COLO668 (cell line): ENCODE results near the gene VAMP1.

Experiments
- DNase-seq: peaks from one replicate; lab custom pipeline; 2025; ENCODE audit not compliant: unreplicated experiment; lab: John Stamatoyannopoulos, UW

VAMP1 gene

DNA sequence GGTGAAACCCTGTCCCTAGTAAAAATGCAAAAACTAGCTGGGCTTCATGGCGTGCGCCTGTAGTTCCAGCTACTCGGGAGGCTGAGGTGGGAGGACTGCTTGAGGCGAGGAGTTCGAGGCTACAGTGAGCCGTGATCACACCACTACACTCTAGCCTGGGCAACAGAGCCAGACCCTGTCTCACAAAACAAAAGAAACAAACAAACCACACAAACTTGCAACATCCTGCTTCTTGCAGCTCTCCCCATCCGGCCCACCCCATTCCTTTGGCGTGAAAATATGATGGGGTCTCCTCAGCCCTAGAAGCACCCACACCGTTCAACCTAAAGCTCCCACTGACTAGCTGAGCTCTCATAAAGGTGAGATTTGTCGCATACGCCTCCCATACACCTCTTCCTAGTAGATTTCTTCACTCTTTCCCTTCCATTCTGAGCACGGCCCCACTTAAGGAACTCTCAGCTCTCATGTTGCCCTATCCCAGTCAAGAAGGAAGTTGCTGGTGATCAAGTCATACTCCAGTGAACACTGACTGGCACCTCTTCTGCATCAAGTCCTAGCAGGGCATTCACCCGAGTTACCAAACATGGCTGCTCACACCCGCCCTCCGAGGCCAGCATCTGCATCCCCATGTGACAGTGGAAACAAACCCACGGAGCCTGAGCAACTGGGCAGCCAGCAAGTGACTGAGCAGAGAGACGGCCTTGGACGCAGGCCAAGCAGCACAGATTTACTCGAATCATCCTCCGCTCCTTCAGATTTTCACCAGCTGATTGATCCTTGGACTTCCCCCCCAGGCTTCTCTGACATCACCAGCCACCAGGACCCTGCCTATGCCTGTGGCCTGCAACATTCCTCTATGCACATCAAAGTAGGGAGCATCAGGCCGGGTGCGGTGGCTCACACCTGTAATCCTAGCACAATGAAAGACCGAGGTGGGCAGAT lies 44.6 kb downstream of the VAMP1 start:
- DNase-seq, result no peak

DNA sequence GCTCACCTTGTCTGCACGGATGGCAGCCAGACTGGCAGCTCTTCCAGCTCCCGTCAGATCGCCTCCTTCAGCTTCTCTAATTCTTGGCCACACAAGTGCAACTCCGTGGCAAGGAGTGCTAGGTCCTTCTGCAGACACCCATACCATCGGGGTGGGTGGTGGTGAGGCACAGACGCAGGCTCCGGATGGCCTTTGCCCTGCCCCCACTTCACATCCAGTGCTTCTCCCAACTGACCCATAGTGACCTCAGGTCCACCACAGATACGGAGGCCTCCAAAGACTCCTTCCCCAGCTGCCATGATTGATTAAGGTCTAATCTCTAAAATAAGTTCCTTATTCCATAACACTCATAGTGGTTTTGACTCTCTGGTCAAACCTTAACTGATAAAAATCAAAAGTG lies 45.6 kb downstream of the VAMP1 start:
- DNase-seq, result no peak

DNA sequence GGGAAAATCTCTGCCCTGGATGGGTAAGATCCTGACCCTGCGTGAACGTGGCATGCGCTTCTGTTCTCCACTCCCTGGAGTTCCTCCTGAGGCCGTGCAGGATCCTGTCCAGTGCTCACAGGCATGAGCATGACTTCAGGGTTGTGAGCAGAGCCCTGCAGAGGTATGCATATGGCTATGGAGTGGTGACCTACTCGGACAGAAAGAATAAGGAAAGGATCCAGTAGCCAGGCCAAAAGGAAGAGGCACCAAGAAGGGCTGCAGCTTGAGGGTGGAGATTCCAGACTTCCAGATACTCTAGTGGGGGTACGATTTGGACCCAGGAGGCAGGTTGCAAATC lies 46.5 kb downstream of the VAMP1 start:
- no peak for DNase-seq

DNA sequence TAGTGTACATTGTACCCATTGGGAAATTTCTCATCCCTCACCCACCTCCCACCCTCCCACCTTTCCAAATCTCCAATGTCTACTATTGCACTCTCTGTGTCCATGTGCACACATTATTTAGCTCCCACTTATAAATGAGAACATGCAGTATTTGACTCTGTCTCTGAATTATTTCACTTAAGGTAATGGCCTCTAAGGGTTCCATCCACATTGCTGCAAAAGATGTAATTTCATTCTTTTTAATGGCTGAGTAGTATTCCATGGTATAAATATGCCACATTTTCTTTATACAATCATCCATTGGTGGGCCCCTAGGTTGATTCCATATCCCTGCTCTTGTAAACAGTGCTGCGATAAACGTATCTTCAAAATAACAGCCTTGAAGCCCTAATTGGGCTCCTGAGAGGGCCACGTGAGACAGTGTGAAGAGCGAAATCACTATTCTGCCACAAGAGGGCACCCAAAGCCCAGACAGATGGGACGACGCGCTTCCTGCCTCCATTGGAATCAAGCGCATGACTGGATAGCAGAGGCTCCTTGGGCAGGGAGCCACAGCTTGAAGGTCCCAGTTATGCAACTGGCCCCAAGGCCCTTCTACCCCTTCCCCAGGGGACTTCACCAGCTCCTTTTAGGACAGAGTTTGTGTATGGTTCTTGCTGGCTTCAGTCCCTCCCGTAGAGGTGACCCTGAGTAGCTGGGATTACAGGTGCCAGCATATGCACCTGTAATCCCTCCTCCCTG lies 47.0 kb downstream of the VAMP1 start:
- peak; percentile 69 for DNase-seq

DNA sequence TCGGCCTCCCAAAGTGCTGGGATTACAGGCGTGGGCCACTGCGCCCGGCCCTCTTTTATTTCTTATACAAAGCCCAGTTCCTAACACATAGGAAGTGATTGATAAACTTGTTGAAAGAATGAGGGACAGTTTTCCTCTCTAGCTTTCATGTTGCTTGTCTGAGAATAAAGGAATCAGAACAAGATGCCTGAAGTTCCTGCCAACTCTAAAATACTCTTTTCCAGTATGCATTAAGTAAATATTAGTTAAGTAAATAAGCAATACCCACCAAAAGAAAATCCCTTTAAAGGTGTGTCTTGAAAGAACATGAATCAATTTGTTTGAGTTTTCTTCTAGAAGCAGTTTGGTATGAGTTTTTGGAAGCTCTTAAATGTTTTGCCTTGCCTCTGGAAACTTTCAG lies 50.1 kb downstream of the VAMP1 start:
- no peak for DNase-seq

DNA sequence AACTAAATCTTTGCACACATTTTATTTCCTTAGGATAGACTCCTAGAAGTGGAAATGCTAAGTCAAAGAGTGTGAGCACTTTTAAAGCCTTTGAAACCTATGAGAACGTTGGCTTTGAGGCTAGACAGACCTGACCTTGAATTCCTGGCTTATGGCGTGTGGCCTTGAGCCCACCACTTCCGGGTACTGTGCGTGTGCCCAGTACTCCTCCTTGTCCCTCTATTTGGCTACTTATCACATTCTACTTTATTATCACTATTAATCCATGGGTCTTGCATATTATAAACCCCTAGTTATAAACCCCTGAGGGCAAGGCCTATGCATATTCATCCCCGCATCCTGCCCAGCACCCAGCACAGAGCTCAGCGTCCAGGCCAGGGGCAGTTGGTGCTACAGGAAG lies 51.7 kb downstream of the VAMP1 start:
- no peak for DNase-seq

DNA sequence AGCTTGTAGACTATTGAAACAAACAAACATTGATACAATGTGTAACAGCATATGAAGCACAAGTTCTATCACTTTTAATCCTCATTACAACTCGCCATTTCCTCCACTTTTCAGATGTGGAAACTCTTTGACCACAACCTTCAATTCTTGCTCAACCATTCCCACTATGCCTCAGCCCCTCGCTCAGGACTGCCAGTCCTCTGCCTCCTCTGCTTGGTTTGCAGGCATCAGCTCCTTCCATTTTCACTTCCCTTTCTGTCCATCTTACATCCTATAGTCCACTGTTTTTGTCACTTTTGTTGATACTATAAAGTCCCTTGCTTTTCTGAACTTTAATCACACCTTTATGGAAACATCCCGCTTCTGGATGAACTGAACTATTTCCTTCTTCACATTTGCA lies 53.9 kb downstream of the VAMP1 start:
- DNase-seq, result no peak
